A673 (cell line): ENCODE results near the gene NPVF.

Source experiments
- CTCF ChIP-seq: fragments of 300-800, 200-600 bp; sonication (generic); conservative IDR thresholded peaks from 2 replicates; pipeline ENCODE4 v1.5.1; 2017; ENCODE audit warnings: low read depth, mild to moderate bottlenecking, antibody characterized with exemption, low read length, moderate library complexity, mixed read lengths
- EZH2 ChIP-seq: fragments of 200-600 bp; sonication (generic); IDR thresholded peaks from 2 replicates; pipeline ENCODE4 v1.6.1; 2017; ENCODE audit warnings: borderline replicate concordance, low read depth, mild to moderate bottlenecking, mixed read lengths, antibody characterized with exemption, low read length; ENCODE audit not compliant: poor library complexity, severe bottlenecking

- no peak for TF ChIP-seq CTCF
- no peak for TF ChIP-seq EZH2
Measured at GRCh38 chr7:25238066-25238725, 9.9 kb upstream of the NPVF start.
